Calu3 (cell line): Measurements from ENCODE around the gene ABCF2. TPM values are rescaled to one million over a fixed set of nuclear protein-coding genes. Genes with fewer than 3 reads are reported as not detected.

ENCODE experiments used
- BruUV-seq: library from RNA; stranded (reverse); fragments of 400-500 nt; replicated peaks from 2 replicates; lab custom pipeline; 2021; lab: Mats Ljungman, UMichigan
- CTCF ChIA-PET: fragments of 300-600 bp; sonication (Branson Sonifier 250); formaldehyde crosslinking; loops from one replicate; lab custom pipeline; 2022; ENCODE audit warnings: antibody characterized with exemption; lab: Charles Lee
- DNase-seq: peaks from one replicate; pipeline ENCODE4 v3.0.0; 2022
- H3K27ac Mint-ChIP-seq: one replicate; pipeline ENCODE4 v1.8.0; 2022; ENCODE audit warnings: mixed read lengths; ENCODE audit not compliant: unreplicated experiment
- H3K27me3 Mint-ChIP-seq: one replicate; pipeline ENCODE4 v1.8.0; 2022; ENCODE audit warnings: mixed read lengths; ENCODE audit not compliant: unreplicated experiment
- H3K36me3 Mint-ChIP-seq: one replicate; pipeline ENCODE4 v1.8.0; 2022; ENCODE audit warnings: mild to moderate bottlenecking, moderate library complexity, mixed read lengths; ENCODE audit not compliant: insufficient read depth, unreplicated experiment
- H3K4me1 Mint-ChIP-seq: one replicate; pipeline ENCODE4 v1.8.0; 2022; ENCODE audit warnings: mild to moderate bottlenecking, low read depth, mixed read lengths; ENCODE audit not compliant: unreplicated experiment
- H3K4me3 Mint-ChIP-seq: one replicate; pipeline ENCODE4 v1.8.0; 2022; ENCODE audit warnings: mild to moderate bottlenecking, low read depth, moderate library complexity, mixed read lengths; ENCODE audit not compliant: unreplicated experiment
- H3K9me3 Mint-ChIP-seq: one replicate; pipeline ENCODE4 v1.8.0; 2022; ENCODE audit warnings: low read depth, mixed read lengths; ENCODE audit not compliant: unreplicated experiment
- CTCF ChIP-seq: fragments of 200-600 bp; IDR thresholded peaks from one replicate; pipeline ENCODE4 v1.8.0; 2022; ENCODE audit warnings: antibody characterized with exemption; ENCODE audit not compliant: unreplicated experiment
- intact Hi-C: fragments of 100-400 bp; cut with micrococcal nuclease; formaldehyde crosslinking; loops from one replicate; pipeline ENCODE4 v1.10.0; 2022; ENCODE audit not compliant: unreplicated experiment
- total RNA-seq: library from RNA; stranded (reverse); gene quantifications from 2 replicates; pipeline ENCODE4 v1.2.3, GENCODE V29; 2022

The ABCF2 gene
- total RNA-seq, 1 experiment from 2014 or later = 49.7 TPM

- no peak for DNase-seq
- CTCF ChIA-PET = no interaction called here
- no peak overlapping the region for H3K27ac Mint-ChIP-seq
- H3K4me1 Mint-ChIP-seq = no peaks in the 10 kb centered on the region
- no peak for TF ChIP-seq CTCF
- BruUV-seq = no TSS peak
- H3K36me3 Mint-ChIP-seq = no peaks in the 10 kb centered on the region
- H3K9me3 Mint-ChIP-seq = no peaks in the 10 kb centered on the region
- no peak overlapping the region for H3K4me3 Mint-ChIP-seq
- no peaks in the 10 kb centered on the region for H3K27me3 Mint-ChIP-seq
- intact Hi-C loops = no loop called here
Observed at GRCh38 chr7:151208253-151208862, 18.6 kb downstream of the ABCF2 start.

- DNase-seq = no peak
- Mint-ChIP-seq H3K4me1 (no peaks in the 10 kb centered on the region), H3K27ac (no peak overlapping the region), H3K4me3 (no peak overlapping the region), H3K27me3 (no peaks in the 10 kb centered on the region), H3K36me3 (no peaks in the 10 kb centered on the region), H3K9me3 (no peaks in the 10 kb centered on the region)
- no TSS peak for BruUV-seq
- intact Hi-C loops = no loop called here
- no peak for TF ChIP-seq CTCF
- CTCF ChIA-PET = no interaction called here
Observed at GRCh38 chr7:151207804-151208203, 19.2 kb downstream of the ABCF2 start.

GRCh38 chr7:151207315-151207714 is 19.7 kb downstream of the ABCF2 start:
- no peaks in the 10 kb centered on the region for H3K9me3 Mint-ChIP-seq
- BruUV-seq = no TSS peak
- CTCF ChIA-PET = no interaction called here
- H3K36me3 Mint-ChIP-seq = no peaks in the 10 kb centered on the region
- H3K4me3 Mint-ChIP-seq = no peak overlapping the region
- no peak for DNase-seq
- TF ChIP-seq CTCF = no peak
- intact Hi-C loops = no loop called here
- no peaks in the 10 kb centered on the region for H3K27me3 Mint-ChIP-seq
- H3K27ac Mint-ChIP-seq = no peak overlapping the region
- no peaks in the 10 kb centered on the region for H3K4me1 Mint-ChIP-seq

- CTCF ChIA-PET = no interaction called here
- H3K9me3 Mint-ChIP-seq = no peaks in the 10 kb centered on the region
- no peaks in the 10 kb centered on the region for H3K27me3 Mint-ChIP-seq
- TF ChIP-seq CTCF = no peak
- H3K4me3 Mint-ChIP-seq = no peak overlapping the region
- no peak for DNase-seq
- H3K4me1 Mint-ChIP-seq = no peaks in the 10 kb centered on the region
- intact Hi-C loops = no loop called here
- BruUV-seq = no TSS peak
- H3K36me3 Mint-ChIP-seq = no peaks in the 10 kb centered on the region
- H3K27ac Mint-ChIP-seq = no peak overlapping the region
Observed at GRCh38 chr7:151206914-151207313, 20.1 kb downstream of the ABCF2 start.
